DMS79 (cell line): ENCODE results near the gene DEDD.

Experiments used
- DNase-seq: peaks from one replicate; lab custom pipeline; 2025; lab: John Stamatoyannopoulos, UW

The DEDD gene, protein sequence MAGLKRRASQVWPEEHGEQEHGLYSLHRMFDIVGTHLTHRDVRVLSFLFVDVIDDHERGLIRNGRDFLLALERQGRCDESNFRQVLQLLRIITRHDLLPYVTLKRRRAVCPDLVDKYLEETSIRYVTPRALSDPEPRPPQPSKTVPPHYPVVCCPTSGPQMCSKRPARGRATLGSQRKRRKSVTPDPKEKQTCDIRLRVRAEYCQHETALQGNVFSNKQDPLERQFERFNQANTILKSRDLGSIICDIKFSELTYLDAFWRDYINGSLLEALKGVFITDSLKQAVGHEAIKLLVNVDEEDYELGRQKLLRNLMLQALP

DNA sequence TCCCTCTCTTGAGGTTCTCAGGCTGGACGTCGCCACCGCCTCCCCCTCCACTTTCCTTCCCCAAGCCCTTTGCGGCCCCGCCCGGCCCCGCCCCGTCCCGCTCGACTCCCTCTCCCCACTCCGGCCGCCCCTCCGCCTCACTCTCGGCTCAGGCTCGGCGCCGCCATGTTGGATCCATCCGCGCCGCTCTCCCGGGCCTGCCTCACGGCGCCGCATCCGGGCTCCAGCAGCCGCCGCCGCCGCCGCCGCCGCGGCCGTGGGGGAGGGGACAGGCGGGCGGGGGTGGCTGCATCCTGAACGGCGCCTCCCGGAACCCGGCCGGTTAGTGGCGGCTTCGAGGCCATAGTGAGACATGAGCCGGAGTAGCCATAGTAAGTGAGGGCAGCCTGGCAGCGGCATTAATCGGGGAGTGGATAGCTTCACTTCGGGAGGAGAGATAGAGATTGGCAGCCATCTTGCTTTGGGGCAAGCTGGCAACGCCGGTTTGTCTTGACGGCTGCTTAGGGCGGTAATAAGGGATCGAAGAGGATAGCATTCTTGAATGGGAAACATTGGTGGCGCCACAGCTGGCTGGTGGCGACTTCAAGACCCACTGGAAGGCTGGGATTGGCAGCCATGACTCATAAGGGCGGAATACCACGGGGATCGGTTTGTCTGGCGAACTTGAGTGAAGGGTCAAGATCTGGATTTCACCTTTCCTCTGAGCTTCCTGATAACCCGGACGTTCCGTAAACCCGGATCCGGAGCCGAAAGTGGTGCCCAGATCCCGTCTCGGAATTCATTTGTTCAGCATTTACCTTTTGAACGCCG lies at the start of gene DEDD:
TSS of gene DEDD (minus strand) at position 258 of the 810 bp plus-strand sequence. CDS start 8,205 bp downstream, outside the sequence.
- DNase-seq, result peak; percentile 98

GRCh38 chr1:161182214-161182613 lies 49.7 kb upstream of the DEDD start:
- DNase-seq, result no peak

DNA sequence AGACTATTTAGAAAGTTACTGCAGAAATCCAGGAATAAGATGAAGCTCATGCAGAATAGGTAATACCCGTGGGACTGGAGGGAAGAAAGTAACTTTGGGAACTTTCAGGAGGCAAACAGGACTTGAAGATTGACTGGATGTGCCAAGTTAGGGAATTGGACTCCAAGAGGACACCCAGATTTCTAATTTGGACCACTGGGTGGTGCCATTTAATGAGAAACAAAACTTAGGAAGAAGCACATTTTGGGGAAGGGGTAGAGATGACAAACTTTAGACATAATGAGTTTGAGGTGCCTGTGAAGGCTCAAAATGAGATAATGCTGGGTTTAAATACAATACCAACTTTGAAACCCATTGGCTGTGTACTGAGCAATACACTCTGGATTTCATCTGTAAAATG lies 48.2 kb upstream of the DEDD start:
- no peak for DNase-seq

- DNase-seq, result no peak
Observed at GRCh38 chr1:161179698-161180097, 47.2 kb upstream of the DEDD start.

DNA sequence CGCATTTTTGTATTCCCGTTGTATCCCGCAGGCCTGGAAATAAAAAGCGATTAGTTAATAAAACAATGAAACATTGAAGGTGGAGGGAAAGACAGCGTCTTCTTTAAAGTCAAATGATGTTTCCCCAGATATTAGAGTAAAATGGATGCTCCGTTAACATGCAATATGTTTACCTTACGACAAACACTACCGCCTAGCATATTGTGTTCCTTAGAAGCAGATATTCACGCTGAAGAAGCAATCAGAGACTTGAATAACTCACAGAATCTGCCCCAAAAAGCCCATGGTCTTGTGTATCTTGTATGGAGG lies 45.4 kb upstream of the DEDD start:
- no peak for DNase-seq

GRCh38 chr1:161177112-161177935 lies 44.9 kb upstream of the DEDD start, which contains the start of gene B4GALT3:
B4GALT3 (minus strand) TSS chr1:161177507; CDS start chr1:161176060, 1,447 bp downstream.
- DNase-seq, result peak; percentile 80

DNA sequence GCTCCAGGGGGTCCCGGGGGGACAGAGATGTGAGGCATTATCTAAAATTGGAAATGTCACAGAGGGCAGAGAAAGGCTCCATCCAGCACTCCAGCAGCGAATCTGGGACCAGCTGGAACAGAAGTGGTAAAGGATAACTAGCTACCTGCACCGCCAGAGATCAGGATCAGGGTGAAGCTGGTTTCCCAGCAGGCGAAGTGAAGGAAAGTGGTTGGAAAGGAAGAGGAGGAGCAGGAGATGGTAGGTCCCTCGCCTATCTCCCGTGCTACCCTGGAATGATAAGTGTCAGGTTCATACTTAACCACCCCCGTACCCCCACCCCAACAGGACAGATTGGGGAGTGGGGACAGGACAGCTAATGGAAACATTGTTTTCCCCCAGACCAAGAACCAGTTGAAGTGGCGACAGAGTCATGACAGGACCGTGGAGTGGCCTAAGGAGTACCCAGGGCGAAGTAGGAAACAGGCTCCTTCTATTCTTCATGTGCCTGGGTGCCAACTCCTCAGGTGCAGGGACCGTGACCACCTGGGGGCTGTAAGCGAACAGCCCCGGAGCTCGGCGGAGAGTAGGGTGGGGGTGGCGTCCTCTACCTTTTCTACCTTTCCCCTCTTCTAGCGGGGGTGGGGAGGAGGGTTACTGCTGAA lies 44.1 kb upstream of the DEDD start:
- DNase-seq, result peak; percentile 46

DNA sequence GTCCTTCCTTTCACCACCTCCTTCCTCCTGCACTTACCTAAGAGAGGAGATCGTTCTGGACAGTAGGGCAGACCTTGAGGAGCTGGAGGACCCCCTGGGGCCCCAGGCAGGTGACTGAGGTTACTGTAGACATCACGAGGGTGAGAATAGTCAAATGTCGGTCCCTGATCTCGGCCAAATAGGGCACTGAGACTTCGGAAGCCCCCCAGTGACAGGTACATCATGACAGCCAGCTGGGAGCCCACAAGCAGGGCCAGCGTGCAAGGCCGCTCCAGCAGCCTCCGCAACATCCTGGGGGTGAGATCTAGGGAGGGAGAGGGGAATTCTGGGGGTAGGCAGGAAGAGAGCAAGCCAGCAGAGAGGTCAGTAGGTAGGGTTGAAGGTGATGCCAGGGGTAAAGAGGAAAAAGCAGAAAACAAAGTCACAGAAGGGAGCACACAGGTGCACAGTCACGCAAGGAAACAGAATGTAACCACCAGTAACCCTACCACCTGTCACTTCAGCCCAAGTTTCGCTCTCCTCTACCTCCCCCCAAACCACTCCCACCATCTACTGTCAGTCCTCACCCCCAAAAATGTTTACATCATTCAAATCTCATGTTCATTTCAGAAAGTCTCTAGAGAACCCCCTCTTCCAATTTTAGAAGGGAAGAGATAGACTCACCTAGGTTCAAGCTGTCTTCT lies 43.4 kb upstream of the DEDD start:
- no peak for DNase-seq

DNA sequence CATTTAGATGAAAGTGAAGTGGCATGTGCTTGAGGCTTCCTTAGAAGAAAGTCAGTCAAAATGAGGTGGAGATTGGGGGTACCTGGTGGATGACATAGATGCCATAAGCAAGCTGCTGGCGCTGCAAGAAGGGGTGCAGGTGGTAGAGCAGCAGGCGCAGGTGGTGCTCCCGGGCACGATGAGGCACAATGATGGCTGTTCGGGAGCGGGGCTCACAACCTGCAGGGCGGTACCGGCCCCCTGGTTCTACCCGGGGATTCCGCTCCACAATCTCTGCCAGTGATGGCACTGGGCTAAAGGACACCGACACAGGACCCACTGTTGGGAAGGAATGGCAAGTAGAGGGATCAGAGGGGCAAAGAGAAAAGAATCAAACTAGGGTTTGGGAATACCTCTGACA lies 42.4 kb upstream of the DEDD start:
- no peak for DNase-seq

- no peak for DNase-seq
Observed at GRCh38 chr1:161173711-161174110, 41.2 kb upstream of the DEDD start.

DNA sequence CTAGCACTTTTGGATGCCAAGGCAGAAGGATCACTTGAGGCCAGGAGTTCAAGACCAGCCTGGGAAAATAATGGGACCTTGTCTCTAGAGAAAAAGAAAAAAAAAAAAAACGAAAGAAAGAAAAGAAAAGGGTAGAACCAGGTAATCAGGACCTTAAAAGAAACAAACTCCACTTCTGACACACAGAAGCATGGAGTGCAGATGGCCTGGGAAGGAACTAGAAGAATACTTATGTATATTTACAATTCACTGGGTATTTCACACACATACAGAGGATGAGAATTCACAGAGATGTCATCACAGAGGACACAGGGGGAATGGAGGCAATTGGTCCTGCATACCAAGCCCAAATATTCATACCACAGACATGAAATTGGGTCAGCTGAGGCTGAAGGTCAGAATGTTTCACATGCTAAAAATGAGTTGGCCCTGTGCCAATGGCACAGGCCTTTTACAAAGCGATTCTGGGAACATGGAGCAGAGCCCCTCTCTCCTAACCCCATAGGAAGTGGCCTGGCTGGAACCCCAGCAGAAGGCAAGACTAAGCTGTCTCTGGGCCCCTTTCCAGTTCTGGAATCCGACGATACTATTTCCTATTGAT lies 40.4 kb upstream of the DEDD start:
- DNase-seq, result no peak

- no peak for DNase-seq
Observed at GRCh38 chr1:161172349-161172748, 39.9 kb upstream of the DEDD start.

DNA sequence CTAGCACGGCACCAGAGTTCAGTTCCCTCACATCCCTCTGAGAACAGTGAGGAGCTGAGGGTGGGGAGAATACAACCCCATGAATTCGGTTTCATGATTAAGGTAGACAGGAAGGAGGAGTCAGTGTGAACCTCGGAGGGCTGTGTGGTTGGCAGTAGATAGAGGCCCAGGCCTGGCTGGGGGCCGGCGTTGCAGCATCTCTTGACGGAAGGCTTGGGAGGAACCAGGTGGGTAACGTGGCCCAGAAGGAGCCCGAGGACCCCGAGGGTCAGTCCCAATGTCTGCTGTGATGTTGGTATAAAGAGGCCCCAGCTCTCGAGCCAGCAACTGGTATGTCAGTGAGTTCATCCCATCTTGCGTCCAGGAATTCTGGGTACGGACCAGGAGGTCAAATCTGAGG lies 39.2 kb upstream of the DEDD start:
- no peak for DNase-seq

DNA sequence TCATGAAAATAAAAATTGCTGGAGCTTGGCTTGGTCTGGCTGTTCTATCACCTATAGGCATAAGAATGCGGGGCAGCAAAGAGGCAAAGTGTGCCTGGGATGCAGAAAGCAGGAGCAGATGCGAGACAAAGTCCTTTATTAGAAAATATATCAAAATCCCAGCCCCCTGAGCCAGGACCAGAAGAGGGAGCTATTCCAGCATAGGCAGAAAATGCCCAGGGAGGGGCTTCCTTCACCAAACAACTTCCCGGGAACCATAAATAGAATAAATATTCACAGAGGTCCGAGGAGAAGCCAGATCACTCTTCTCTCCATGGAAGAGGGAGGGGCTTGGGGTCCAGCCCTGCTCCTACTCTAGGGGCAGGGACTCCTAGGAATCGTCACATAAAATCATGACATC lies 38.7 kb upstream of the DEDD start:
- no peak for DNase-seq

- no peak for DNase-seq
Observed at GRCh38 chr1:161168906-161169305, 36.4 kb upstream of the DEDD start.

DNA sequence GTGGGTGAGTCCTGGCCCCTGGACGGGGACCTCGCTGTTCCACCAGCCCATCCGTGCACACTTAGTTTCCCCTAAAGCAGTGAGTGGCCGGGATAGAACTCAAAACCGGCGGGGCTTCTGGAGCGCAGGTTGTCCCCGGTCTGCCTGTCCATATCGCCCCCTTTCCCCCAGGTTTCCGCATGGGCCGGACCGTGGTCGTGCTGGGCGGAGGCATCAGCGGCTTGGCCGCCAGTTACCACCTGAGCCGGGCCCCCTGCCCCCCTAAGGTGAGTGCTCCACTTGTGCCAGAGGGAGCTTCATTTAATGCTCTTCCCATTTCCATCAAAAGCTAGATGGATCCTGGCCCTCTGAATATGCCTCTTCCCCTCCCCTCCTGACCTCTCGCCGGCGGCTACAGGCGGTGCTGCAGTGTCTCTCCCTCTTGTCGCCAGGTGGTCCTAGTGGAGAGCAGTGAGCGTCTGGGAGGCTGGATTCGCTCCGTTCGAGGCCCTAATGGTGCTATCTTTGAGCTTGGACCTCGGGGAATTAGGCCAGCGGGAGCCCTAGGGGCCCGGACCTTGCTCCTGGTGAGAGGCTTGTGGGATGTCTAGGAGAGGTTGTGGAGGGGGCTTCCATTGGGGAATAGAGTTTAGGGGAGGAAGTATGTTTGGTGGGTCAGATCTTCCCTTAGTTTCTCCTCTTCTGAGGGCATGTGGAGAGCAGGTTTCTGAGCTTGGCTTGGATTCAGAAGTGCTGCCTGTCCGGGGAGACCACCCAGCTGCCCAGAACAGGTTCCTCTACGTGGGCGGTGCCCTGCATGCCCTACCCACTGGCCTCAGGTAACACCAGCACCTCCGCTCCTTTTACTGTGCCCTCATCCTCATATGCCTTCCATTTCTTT lies 34.4 kb upstream of the DEDD start:
- peak; percentile 17 for DNase-seq

DNA sequence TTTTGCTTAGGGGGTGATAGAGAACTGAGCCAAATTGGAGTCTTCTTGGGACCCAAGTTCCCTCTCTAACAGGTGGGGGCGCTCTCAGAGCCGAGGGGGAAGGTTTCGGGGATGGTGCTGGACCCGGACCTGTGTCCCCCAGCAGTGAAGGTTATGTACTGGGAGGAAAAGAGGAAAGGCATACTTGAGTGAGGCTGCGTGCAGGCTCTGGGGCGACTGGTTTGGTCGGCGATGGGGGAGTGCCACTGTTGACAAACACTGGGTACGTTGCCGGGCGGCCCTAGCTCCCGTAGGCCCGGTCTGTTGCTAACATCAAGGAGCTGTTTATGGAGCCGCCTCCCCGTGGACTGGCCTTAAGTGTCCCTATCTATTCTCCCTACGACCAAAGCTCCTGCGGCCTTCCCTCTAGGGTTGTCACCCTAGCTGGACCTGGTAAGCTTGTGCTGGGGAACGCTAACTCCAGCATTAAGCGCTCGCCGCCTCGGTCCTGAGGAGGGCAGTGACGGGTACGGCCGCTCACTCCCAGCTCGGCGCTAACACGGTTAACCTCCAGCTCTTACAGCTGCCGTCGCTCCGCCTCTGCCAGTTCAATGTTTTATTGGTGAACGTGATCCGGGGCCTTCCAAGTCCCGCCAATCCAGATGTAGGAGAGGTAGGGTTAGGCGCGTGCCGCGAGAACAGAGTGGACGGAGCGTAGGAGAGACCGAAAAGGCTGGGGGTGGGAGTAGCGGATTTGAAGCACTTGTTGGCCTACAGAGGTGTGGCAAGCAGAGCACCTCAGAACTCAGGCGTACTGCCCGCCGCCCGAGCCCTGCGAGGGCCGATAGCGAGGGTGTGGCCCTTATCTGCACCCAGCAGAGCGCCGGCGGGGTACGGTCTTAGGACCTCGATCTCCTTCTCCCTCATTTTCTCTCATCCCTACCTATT lies 33.5 kb upstream of the DEDD start, which contains the start of gene PPOX:
TSS of gene PPOX (plus strand) at position 685 of the 927 bp plus-strand sequence. CDS start 422 bp downstream, outside the sequence.
- DNase-seq, result peak; percentile 95

DNA sequence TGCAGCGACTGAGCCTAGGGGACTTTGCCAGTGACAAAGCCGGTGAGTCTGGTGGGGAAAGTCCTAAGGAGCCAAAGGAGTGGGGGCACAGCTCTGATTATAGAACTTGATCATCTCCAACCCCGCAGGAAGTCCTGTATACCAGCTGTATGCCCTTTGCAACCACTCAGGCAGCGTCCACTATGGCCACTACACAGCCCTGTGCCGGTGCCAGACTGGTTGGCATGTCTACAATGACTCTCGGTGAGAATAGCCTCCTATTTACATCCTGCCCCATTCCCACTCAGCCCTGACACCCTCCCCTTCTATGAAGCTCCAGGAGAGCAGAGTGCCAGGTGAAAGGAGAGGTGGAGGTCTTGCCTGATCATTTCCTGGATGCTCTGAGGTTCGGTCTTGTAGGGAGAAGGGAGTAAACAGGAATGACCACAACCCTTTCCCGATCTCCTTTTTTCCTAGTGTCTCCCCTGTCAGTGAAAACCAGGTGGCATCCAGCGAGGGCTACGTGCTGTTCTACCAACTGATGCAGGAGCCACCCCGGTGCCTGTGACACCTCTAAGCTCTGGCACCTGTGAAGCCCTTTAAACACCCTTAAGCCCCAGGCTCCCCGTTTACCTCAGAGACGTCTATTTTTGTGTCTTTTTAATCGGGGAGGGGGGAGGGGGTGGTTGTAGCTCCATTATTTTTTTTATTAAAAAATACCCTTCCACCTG lies 32.6 kb upstream of the DEDD start:
- DNase-seq, result no peak
